Hepatocyte (in vitro differentiated cells): ENCODE data around the gene MITF. TPM values are rescaled to one million over a fixed set of nuclear protein-coding genes. Genes with fewer than 3 reads are reported as not detected.

ENCODE experiments used
- DNase-seq: peaks from one replicate; pipeline ENCODE4 v3.0.0-alpha.2; 2016; ENCODE audit warnings: low spot score
- H2AFZ ChIP-seq: fragments of 200-600 bp; sonication (generic); 2 replicates; pipeline ENCODE4 v1.6.0; 2016; ENCODE audit warnings: antibody characterized with exemption, mild to moderate bottlenecking
- H3K27ac ChIP-seq: fragments of 200-600 bp; sonication (generic); 2 replicates; pipeline ENCODE4 v1.5.1; 2016; ENCODE audit warnings: mild to moderate bottlenecking
- H3K27me3 ChIP-seq: fragments of 200-600 bp; sonication (generic); 2 replicates; pipeline ENCODE4 v1.6.1; 2016
- H3K36me3 ChIP-seq: fragments of 200-600 bp; sonication (generic); replicated peaks from 2 replicates; pipeline ENCODE4 v1.5.1; 2016; ENCODE audit warnings: low read depth; ENCODE audit not compliant: insufficient read depth
- H3K4me1 ChIP-seq: fragments of 200-600 bp; sonication (generic); 2 replicates; pipeline ENCODE4 v1.5.1; 2016; ENCODE audit warnings: mild to moderate bottlenecking, moderate library complexity; ENCODE audit not compliant: insufficient read depth
- H3K4me2 ChIP-seq: fragments of 200-600 bp; sonication (generic); 2 replicates; pipeline ENCODE4 v1.6.0; 2016
- H3K4me3 ChIP-seq: fragments of 200-600 bp; sonication (generic); 2 replicates; pipeline ENCODE4 v1.5.1; 2016; ENCODE audit warnings: mild to moderate bottlenecking
- H3K79me2 ChIP-seq: fragments of 200-600 bp; sonication (generic); 2 replicates; pipeline ENCODE4 v1.6.0; 2017; ENCODE audit warnings: mild to moderate bottlenecking
- H3K9me2 ChIP-seq: fragments of 200-600 bp; sonication (generic); replicated peaks from 2 replicates; pipeline ENCODE4 v1.6.0; 2017; ENCODE audit warnings: mild to moderate bottlenecking; ENCODE audit not compliant: insufficient read depth
- H3K9me3 ChIP-seq: fragments of 200-600 bp; sonication (generic); 2 replicates; pipeline ENCODE4 v1.5.1; 2016; ENCODE audit warnings: low read depth, mild to moderate bottlenecking
- H4K20me1 ChIP-seq: fragments of 200-600 bp; sonication (generic); 2 replicates; pipeline ENCODE4 v1.6.0; 2016; ENCODE audit warnings: mild to moderate bottlenecking; ENCODE audit not compliant: insufficient read depth, poor library complexity, severe bottlenecking
- CTCF ChIP-seq: fragments of 200-600 bp; sonication (generic); IDR thresholded peaks from 2 replicates; pipeline ENCODE4 v1.5.1; 2016; ENCODE audit warnings: antibody characterized with exemption, mild to moderate bottlenecking; ENCODE audit not compliant: poor library complexity
- EZH2 ChIP-seq: fragments of 200-600 bp; sonication (generic); IDR thresholded peaks from 2 replicates; pipeline ENCODE4 v1.6.1; 2016; ENCODE audit warnings: antibody characterized with exemption, mild to moderate bottlenecking, borderline replicate concordance
- EZH2phosphoT487 ChIP-seq: fragments of 200-600 bp; sonication (generic); IDR thresholded peaks from one replicate; pipeline ENCODE4 v1.6.1; 2018; ENCODE audit warnings: antibody characterized with exemption, mild to moderate bottlenecking, low read depth, moderate library complexity; ENCODE audit not compliant: unreplicated experiment, severe bottlenecking
- WGBS: methylation state at CpG from one replicate; pipeline ENCODE4 v1.1.6; 2016; ENCODE audit warnings: low lambda C conversion rate; ENCODE audit errors: missing lambda C conversion rate; 5-methylcytosine and 5-hydroxymethylcytosine counted together
- polyA plus RNA-seq: library from polyadenylated mRNA; unstranded; fragments of >200 nt; fragmentation: Nextera tagmentation; extraction: Ambion mirVana; gene quantifications from 2 replicates; pipeline ENCODE4 v1.2.1, GENCODE V29; 2016
- total RNA-seq: library from RNA; depleted of rRNA; stranded (reverse); fragments of >200 nt; gene quantifications from 2 replicates; pipeline ENCODE4 v1.2.3, GENCODE V29; 2014

The MITF gene
- total and polyA plus RNA-seq, 2 experiments from 2014 or later, result 7.1 to 14.2 TPM

GRCh38 chr3:69803681-69804270 is 64.5 kb downstream of the MITF start:
- no peaks in the 10 kb centered on the region for H3K36me3 ChIP-seq
- no peaks in the 10 kb centered on the region for H3K4me1 ChIP-seq
- no peaks in the 10 kb centered on the region for H3K79me2 ChIP-seq
- no peak overlapping the region for H3K27ac ChIP-seq
- no peak overlapping the region for H3K4me3 ChIP-seq
- H4K20me1 ChIP-seq, result no peaks in the 10 kb centered on the region
- no peaks in the 10 kb centered on the region for H3K27me3 ChIP-seq
- H3K9me2 ChIP-seq, result no peaks in the 10 kb centered on the region
- H3K4me2 ChIP-seq, result no peak overlapping the region
- no peak for DNase-seq
- TF ChIP-seq CTCF (no peak), EZH2 (no peak)
- WGBS, result 89% methylated on average over 4 of the region's 4 CpGs
- no peaks in the 10 kb centered on the region for H3K9me3 ChIP-seq
- no peak overlapping the region for H2AFZ ChIP-seq

GRCh38 chr3:69805491-69805890 is 66.2 kb downstream of the MITF start:
- TF ChIP-seq CTCF (no peak), EZH2 (no peak), EZH2phosphoT487 (no peak)
- no peaks in the 10 kb centered on the region for H4K20me1 ChIP-seq
- no peak overlapping the region for H3K4me3 ChIP-seq
- no peak for DNase-seq
- H3K4me2 ChIP-seq, result no peak overlapping the region
- WGBS, result 96% methylated on average over 4 of the region's 4 CpGs
- H2AFZ ChIP-seq, result no peak overlapping the region
- H3K4me1 ChIP-seq, result no peaks in the 10 kb centered on the region
- H3K79me2 ChIP-seq, result no peaks in the 10 kb centered on the region
- H3K9me2 ChIP-seq, result no peaks in the 10 kb centered on the region
- H3K9me3 ChIP-seq, result no peaks in the 10 kb centered on the region
- H3K27ac ChIP-seq, result no peak overlapping the region
- H3K36me3 ChIP-seq, result no peaks in the 10 kb centered on the region
- H3K27me3 ChIP-seq, result no peaks in the 10 kb centered on the region

- no peaks in the 10 kb centered on the region for H3K9me2 ChIP-seq
- H4K20me1 ChIP-seq, result no peaks in the 10 kb centered on the region
- no peaks in the 10 kb centered on the region for H3K4me1 ChIP-seq
- no peak overlapping the region for H3K4me3 ChIP-seq
- H3K9me3 ChIP-seq, result no peaks in the 10 kb centered on the region
- no peaks in the 10 kb centered on the region for H3K36me3 ChIP-seq
- H2AFZ ChIP-seq, result no peak overlapping the region
- H3K27ac ChIP-seq, result no peak overlapping the region
- DNase-seq, result no peak
- TF ChIP-seq EZH2 (no peak), CTCF (no peak), EZH2phosphoT487 (no peak)
- 55% methylated on average over 1 of the region's 1 CpG for WGBS
- H3K27me3 ChIP-seq, result no peaks in the 10 kb centered on the region
- H3K79me2 ChIP-seq, result no peaks in the 10 kb centered on the region
- no peak overlapping the region for H3K4me2 ChIP-seq
Measured at GRCh38 chr3:69806735-69807438, 67.6 kb downstream of the MITF start.
